GM12874 (cell line): Measurements from ENCODE around the gene CEP70.

ENCODE experiments used
- CTCF ChIP-seq: IDR thresholded peaks from 2 replicates; pipeline ENCODE4 v1.5.1; 2011; ENCODE audit warnings: low read depth, mild to moderate bottlenecking, control low read depth, low read length, moderate library complexity; ENCODE audit not compliant: insufficient read depth

Gene CEP70

DNA sequence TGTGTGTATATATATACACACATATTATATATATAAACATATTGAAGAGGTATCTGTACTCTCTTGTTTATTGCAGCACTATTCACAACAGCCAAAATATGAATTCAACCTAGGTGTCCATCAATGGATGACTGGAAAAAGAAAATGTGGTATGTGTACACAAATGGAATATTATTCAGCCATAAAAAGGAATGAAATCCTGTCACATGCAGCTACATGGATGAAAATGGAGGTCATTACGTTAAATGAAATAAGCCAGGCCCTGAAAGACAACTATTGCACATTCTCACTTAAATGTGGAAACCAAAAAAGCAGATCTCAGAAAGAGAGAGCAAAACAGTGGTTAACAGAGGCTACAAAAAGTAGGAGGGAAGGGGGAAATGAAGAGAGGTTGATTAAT, 49.5 kb downstream of the CEP70 start:
- TF ChIP-seq CTCF: no peak

- TF ChIP-seq CTCF: no peak
Measured at GRCh38 chr3:138542977-138543376, 51.1 kb downstream of the CEP70 start.

DNA sequence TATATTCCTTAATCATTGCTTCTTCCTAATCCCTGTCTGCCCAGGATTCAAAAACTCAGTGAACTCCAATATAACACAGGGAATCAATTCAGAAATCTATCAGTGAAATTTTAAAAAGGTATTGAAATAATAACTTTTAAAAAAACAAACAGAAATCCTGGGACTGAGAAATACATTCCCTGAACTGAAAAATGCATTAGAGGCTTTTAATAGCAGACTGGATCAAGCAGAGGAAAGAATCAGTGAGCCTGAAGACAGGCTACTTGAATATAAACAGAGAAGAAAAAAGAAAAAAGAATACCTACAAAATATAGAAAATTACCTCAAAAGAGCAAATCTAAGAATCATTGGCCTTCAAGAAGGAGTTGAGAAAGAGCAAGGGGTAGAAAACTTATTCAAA, 54.7 kb downstream of the CEP70 start:
- TF ChIP-seq CTCF: no peak

DNA sequence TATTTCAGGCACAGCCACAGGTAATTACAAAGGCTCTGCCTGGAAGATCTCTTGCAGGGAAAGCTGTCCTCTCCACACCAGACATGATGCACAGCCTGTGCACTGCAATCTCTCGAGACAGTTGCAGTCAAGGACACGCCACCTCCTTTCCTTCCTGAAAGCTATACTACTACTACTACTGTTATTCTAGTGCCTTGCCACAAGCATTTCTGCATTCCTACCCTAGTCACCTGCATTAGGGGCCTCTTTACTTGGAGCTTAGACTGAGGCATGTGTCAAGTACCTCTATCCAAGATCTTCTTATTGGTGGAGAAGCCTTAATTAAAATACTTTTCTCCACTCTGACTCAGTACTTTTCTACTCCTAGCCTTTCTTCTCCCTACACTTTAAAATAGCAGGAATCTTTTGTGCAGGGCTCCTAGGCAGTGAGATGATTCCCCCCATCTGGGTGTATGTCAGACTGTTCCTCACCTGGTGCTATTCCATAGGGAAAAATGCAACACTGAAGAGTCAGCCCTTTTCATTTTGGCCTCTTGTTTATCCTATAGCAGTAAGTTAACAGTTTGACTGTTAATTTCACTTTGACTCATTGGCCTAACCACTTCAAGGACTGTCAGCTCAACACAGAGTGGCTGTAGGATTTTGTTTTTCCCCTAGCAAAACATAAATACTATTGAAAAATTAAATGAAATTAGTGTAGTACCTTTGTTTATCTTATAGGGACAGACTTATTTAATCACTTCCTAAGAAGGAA, 80.8 kb downstream of the CEP70 start:
- no peak for TF ChIP-seq CTCF

- no peak for TF ChIP-seq CTCF
Measured at GRCh38 chr3:138511945-138512344, 82.1 kb downstream of the CEP70 start.

DNA sequence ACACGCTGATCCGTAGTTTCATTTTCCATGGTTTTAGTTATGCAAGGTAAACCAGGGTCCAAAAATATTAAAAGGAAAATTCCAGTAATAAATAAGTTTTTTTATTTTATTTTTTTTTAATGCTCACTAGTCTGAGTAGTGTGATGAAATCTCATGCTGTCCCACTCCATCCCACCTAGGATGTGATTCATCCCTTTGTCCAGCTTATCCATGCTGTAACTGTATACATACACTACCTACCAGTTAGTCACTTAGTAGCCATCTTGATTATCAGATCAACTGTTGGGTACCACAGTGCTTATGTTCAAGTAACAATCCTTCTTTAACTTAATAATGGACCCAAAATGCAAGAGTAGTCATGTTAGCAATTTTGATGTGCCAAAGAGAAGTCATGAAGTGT, 84.5 kb downstream of the CEP70 start:
- no peak for TF ChIP-seq CTCF

DNA sequence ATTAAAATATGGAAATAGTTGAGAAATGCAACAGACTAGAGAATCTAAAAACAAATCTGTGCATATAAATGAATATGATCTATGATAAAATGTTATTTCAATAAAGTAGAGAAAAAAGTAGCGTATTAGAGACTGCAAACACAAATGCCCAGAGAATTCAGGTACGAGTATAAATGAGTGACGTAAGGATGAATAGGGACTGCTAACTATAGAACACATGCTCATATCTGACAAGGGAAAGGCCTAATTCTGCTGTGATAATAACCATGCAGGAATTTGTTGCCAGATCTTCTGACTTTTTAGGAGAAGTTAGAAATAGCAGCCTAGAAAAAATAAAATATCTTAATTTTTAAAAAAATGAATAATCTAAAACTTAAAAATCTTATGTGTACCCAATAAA, 86.5 kb downstream of the CEP70 start:
- TF ChIP-seq CTCF: no peak
